HepG2 (cell line): ENCODE measurements around the gene FOXA1. TPM values are rescaled to one million over a fixed set of nuclear protein-coding genes. Genes with fewer than 3 reads are reported as not detected.

Experiments
- BCL3 ChIP-seq: sonication (generic); formaldehyde crosslinking; IDR thresholded peaks from 2 replicates; pipeline ENCODE4 v1.5.1; 2020; ENCODE audit warnings: mild to moderate bottlenecking, missing genetic modification reagents, moderate library complexity
- CAMTA2 ChIP-seq: sonication (generic); formaldehyde crosslinking; IDR thresholded peaks from 2 replicates; pipeline ENCODE4 v1.4.0; 2020; ENCODE audit warnings: mild to moderate bottlenecking, missing genetic modification reagents, borderline replicate concordance
- EEA1 ChIP-seq: sonication (generic); formaldehyde crosslinking; IDR thresholded peaks from 2 replicates; pipeline ENCODE4 v1.5.1; 2020; ENCODE audit warnings: mild to moderate bottlenecking, missing genetic modification reagents, borderline replicate concordance
- ELK4 ChIP-seq: sonication (generic); formaldehyde crosslinking; IDR thresholded peaks from 2 replicates; pipeline ENCODE4 v1.9.0; 2021; ENCODE audit warnings: missing genetic modification reagents, borderline replicate concordance
- FOSL1 ChIP-seq: sonication (generic); formaldehyde crosslinking; IDR thresholded peaks from 2 replicates; pipeline ENCODE4 v1.9.0; 2021; ENCODE audit warnings: missing genetic modification reagents, borderline replicate concordance
- GRHL1 ChIP-seq: sonication (generic); formaldehyde crosslinking; conservative IDR thresholded peaks from 2 replicates; pipeline ENCODE4 v1.8.0; 2022; ENCODE audit warnings: missing genetic modification reagents
- HINFP ChIP-seq: sonication (generic); formaldehyde crosslinking; IDR thresholded peaks from 2 replicates; pipeline ENCODE4 v1.4.0; 2020; ENCODE audit warnings: low read depth, mild to moderate bottlenecking, missing genetic modification reagents
- MED13 ChIP-seq: sonication (generic); formaldehyde crosslinking; IDR thresholded peaks from 2 replicates; pipeline ENCODE4 v1.5.0; 2020; ENCODE audit warnings: missing genetic modification reagents
- MLX ChIP-seq: IDR thresholded peaks from 2 replicates; pipeline ENCODE4 v1.6.1; 2016
- NFYB ChIP-seq: sonication (generic); formaldehyde crosslinking; IDR thresholded peaks from 2 replicates; pipeline ENCODE4 v1.4.0; 2020; ENCODE audit warnings: missing genetic modification reagents
- RFX5 ChIP-seq: IDR thresholded peaks from 2 replicates; pipeline ENCODE4 v1.6.1; 2011; ENCODE audit warnings: low read depth, low read length, improper control_type of control experiment
- RNF2 ChIP-seq: fragments of 450-650 bp; conservative IDR thresholded peaks from 2 replicates; pipeline ENCODE4 v1.6.1; 2016; ENCODE audit warnings: low read depth
- RORA ChIP-seq: sonication (generic); formaldehyde crosslinking; IDR thresholded peaks from 2 replicates; pipeline ENCODE4 v1.5.0; 2020; ENCODE audit warnings: mild to moderate bottlenecking, missing genetic modification reagents, moderate library complexity
- YEATS4 ChIP-seq: sonication (generic); formaldehyde crosslinking; IDR thresholded peaks from 2 replicates; pipeline ENCODE4 v1.4.0; 2020; ENCODE audit warnings: missing genetic modification reagents, borderline replicate concordance
- ZBTB38 ChIP-seq: sonication (generic); formaldehyde crosslinking; IDR thresholded peaks from 2 replicates; pipeline ENCODE4 v1.5.1; 2020; ENCODE audit warnings: mild to moderate bottlenecking, missing genetic modification reagents
- ZNF232 ChIP-seq: sonication (generic); formaldehyde crosslinking; IDR thresholded peaks from 2 replicates; pipeline ENCODE4 v1.4.0; 2020; ENCODE audit warnings: missing genetic modification reagents, borderline replicate concordance
- ZNF550 ChIP-seq: sonication (generic); formaldehyde crosslinking; IDR thresholded peaks from 2 replicates; pipeline ENCODE4 v1.4.0; 2020; ENCODE audit warnings: mild to moderate bottlenecking, missing genetic modification reagents, borderline replicate concordance
- ZNF556 ChIP-seq: sonication (generic); formaldehyde crosslinking; IDR thresholded peaks from 2 replicates; pipeline ENCODE4 v1.4.0; 2020; ENCODE audit warnings: mild to moderate bottlenecking, missing genetic modification reagents, borderline replicate concordance
- ZNF570 ChIP-seq: sonication (generic); formaldehyde crosslinking; IDR thresholded peaks from 2 replicates; pipeline ENCODE4 v1.4.0; 2020; ENCODE audit warnings: mild to moderate bottlenecking, missing genetic modification reagents, borderline replicate concordance
- ZNF687 ChIP-seq: sonication (generic); formaldehyde crosslinking; IDR thresholded peaks from 2 replicates; pipeline ENCODE4 v1.5.1; 2020; ENCODE audit warnings: mild to moderate bottlenecking, missing genetic modification reagents, moderate library complexity
- polyA plus RNA-seq, 8 experiments: library from polyadenylated mRNA; depleted of rRNA in 3 of 8; stranded (reverse) in 7 of 8; unstranded in 1 of 8; fragments of >200 nt; fragmentation: Illumina TruSeq in 4 of 8; extraction: Trizol in 4 of 8; gene quantifications; 2 replicates each; pipeline versions ENCODE4 v1.2.1 to v1.2.3, GENCODE V29; 2011 to 2016; ENCODE audit warnings: low read depth in 4 of 8, missing spikeins in 1 of 8, mixed read lengths in 1 of 8; ENCODE audit not compliant: insufficient read depth in 1 of 8
- total RNA-seq, 5 experiments: library from RNA; depleted of rRNA; stranded (reverse); fragments of >200 nt; fragmentation: Illumina TruSeq; extraction: Trizol; gene quantifications; 2 replicates each; pipeline ENCODE4 v1.2.3, GENCODE V29; 2016; ENCODE audit warnings: low read depth in 1 of 5

Gene FOXA1
- total and polyA plus RNA-seq, 2 of the 13 experiments (the other 11 are each of a cell fraction or from before 2014, with no cell fraction given), result 43.4 to 58.6 TPM

- no peak for TF ChIP-seq GRHL1
- TF ChIP-seq ZNF556 (CRISPR knock-in tag), result no peak
- no peak for TF ChIP-seq YEATS4
- no peak for TF ChIP-seq EEA1 (CRISPR knock-in tag)
- peak; percentile 28; the same call in 1 of the 2 replicates for TF ChIP-seq ZNF687 (CRISPR knock-in tag)
- TF ChIP-seq NFYB (CRISPR knock-in tag), result no peak
- TF ChIP-seq ZNF570, result no peak
- no peak for TF ChIP-seq ZNF550 (CRISPR knock-in tag)
- 0 out of 2 replicates have a peak, but pooled peaks have one; percentile 23 for TF ChIP-seq ELK4 (CRISPR knock-in tag)
- no peak for TF ChIP-seq BCL3 (CRISPR knock-in tag)
- TF ChIP-seq FOSL1 (CRISPR knock-in tag), result no peak
- TF ChIP-seq RNF2, result no peak
- 0 out of 2 replicates have a peak, but pooled peaks have one; percentile 47 for TF ChIP-seq ZNF232
- TF ChIP-seq RFX5, result no peak
- TF ChIP-seq MED13 (CRISPR knock-in tag), result 0 out of 2 replicates have a peak, but pooled peaks have one; percentile 65
- peak; percentile 37; the same call in 1 of the 2 replicates for TF ChIP-seq CAMTA2 (CRISPR knock-in tag)
- no peak for TF ChIP-seq RORA (CRISPR knock-in tag)
- peak; percentile 76 for TF ChIP-seq ZBTB38 (CRISPR knock-in tag)
- TF ChIP-seq HINFP (CRISPR knock-in tag), result no peak
- TF ChIP-seq MLX, result no peak
Observed at GRCh38 chr14:37597538-37597913, 2.5 kb upstream of the FOXA1 start (continued).
